HEK293 (cell line): ENCODE results near the gene FBLN2.

ENCODE experiments used
- CTCF ChIA-PET: fragments of 350-600 bp; formaldehyde crosslinking; extraction: SDS; loops from one replicate; lab custom pipeline; 2021; ENCODE audit warnings: antibody characterized with exemption; lab: Yijun Ruan, JAX
- POLR2A ChIA-PET: fragments of 300-600 bp; formaldehyde crosslinking; extraction: SDS; loops from one replicate; lab custom pipeline; 2020; ENCODE audit warnings: antibody characterized with exemption, inconsistent platforms; lab: Yijun Ruan, JAX
- H3K27ac ChIP-seq: fragments of 200-500 bp; sonication (Bioruptor generic); 2 replicates; pipeline ENCODE4 v1.5.1; 2014; ENCODE audit warnings: low read depth, low read length, control low read depth, inconsistent platforms; ENCODE audit errors: extremely low read depth
- H3K36me3 ChIP-seq, 2 experiments: fragments of 200-500 bp in 1 of 2; sonication (Bioruptor generic) in 1 of 2; 1 replicate in 1 of 2; 2 replicates in 1 of 2; pipeline ENCODE4 v1.5.1; 2014 to 2017; ENCODE audit warnings: inconsistent platforms in 2 of 2, low read length in 2 of 2; ENCODE audit not compliant: control insufficient read depth in 2 of 2, insufficient read depth in 1 of 2
- H3K4me1 ChIP-seq: fragments of 200-500 bp; sonication (Bioruptor generic); 2 replicates; pipeline ENCODE4 v1.5.1; 2014; ENCODE audit warnings: mild to moderate bottlenecking, low read length, inconsistent platforms; ENCODE audit not compliant: control insufficient read depth, insufficient read depth
- H3K4me3 ChIP-seq: 2 replicates; pipeline ENCODE4 v1.5.1; 2011; ENCODE audit warnings: low read depth, mild to moderate bottlenecking, control low read depth, low read length, moderate library complexity
- H3K9me3 ChIP-seq: fragments of 200-500 bp; sonication (Bioruptor generic); 2 replicates; pipeline ENCODE4 v1.5.1; 2014; ENCODE audit warnings: low read depth, low read length, inconsistent platforms; ENCODE audit not compliant: control insufficient read depth, insufficient read depth
- BCL11A ChIP-seq: fragments of 450-650 bp; formaldehyde crosslinking; IDR thresholded peaks from 2 replicates; pipeline ENCODE4 v1.5.1; 2016; ENCODE audit warnings: low read depth, missing biosample characterization, missing genetic modification characterization
- GFI1B ChIP-seq: fragments of 450-650 bp; formaldehyde crosslinking; IDR thresholded peaks from 2 replicates; pipeline ENCODE4 v1.5.1; 2016; ENCODE audit warnings: missing biosample characterization, missing genetic modification characterization
- GLIS2 ChIP-seq: fragments of 450-650 bp; formaldehyde crosslinking; IDR thresholded peaks from 2 replicates; pipeline ENCODE4 v1.5.1; 2016; ENCODE audit warnings: missing biosample characterization, missing genetic modification characterization
- KLF9 ChIP-seq: fragments of 450-650 bp; formaldehyde crosslinking; IDR thresholded peaks from 2 replicates; pipeline ENCODE4 v1.5.1; 2016; ENCODE audit warnings: missing biosample characterization, missing genetic modification characterization, low read depth
- SCRT1 ChIP-seq: fragments of 450-650 bp; formaldehyde crosslinking; IDR thresholded peaks from 2 replicates; pipeline ENCODE4 v1.5.1; 2016; ENCODE audit warnings: missing biosample characterization, missing genetic modification characterization, borderline replicate concordance
- SCRT2 ChIP-seq: fragments of 450-650 bp; formaldehyde crosslinking; IDR thresholded peaks from 2 replicates; pipeline ENCODE4 v1.5.1; 2016; ENCODE audit warnings: missing biosample characterization, missing genetic modification characterization
- ZBTB17 ChIP-seq: fragments of 450-650 bp; formaldehyde crosslinking; IDR thresholded peaks from 2 replicates; pipeline ENCODE4 v1.5.1; 2016; ENCODE audit warnings: missing biosample characterization, missing genetic modification characterization
- ZFP37 ChIP-seq: fragments of 450-650 bp; formaldehyde crosslinking; IDR thresholded peaks from 2 replicates; pipeline ENCODE4 v1.5.1; 2016; ENCODE audit warnings: missing biosample characterization, missing genetic modification characterization
- ZNF146 ChIP-seq: fragments of 450-650 bp; formaldehyde crosslinking; IDR thresholded peaks from 2 replicates; pipeline ENCODE4 v1.5.1; 2016; ENCODE audit warnings: missing biosample characterization, missing genetic modification characterization
- ZNF169 ChIP-seq: fragments of 450-650 bp; formaldehyde crosslinking; IDR thresholded peaks from 2 replicates; pipeline ENCODE4 v1.5.1; 2016; ENCODE audit warnings: missing biosample characterization, missing genetic modification characterization
- ZNF423 ChIP-seq: fragments of 450-650 bp; formaldehyde crosslinking; IDR thresholded peaks from 2 replicates; pipeline ENCODE4 v1.5.1; 2016; ENCODE audit warnings: missing biosample characterization, missing genetic modification characterization
- ZNF426 ChIP-seq: fragments of 450-650 bp; formaldehyde crosslinking; IDR thresholded peaks from 2 replicates; pipeline ENCODE4 v1.5.1; 2017; ENCODE audit warnings: missing biosample characterization, missing genetic modification characterization, mild to moderate bottlenecking, inconsistent platforms, moderate library complexity
- ZNF521 ChIP-seq: fragments of 450-650 bp; formaldehyde crosslinking; IDR thresholded peaks from 2 replicates; pipeline ENCODE4 v1.5.1; 2017; ENCODE audit warnings: missing biosample characterization, mild to moderate bottlenecking, missing genetic modification characterization
- ZNF629 ChIP-seq: fragments of 450-650 bp; formaldehyde crosslinking; IDR thresholded peaks from 2 replicates; pipeline ENCODE4 v1.5.1; 2017; ENCODE audit warnings: missing biosample characterization, missing genetic modification characterization
- ZNF664 ChIP-seq: fragments of 450-650 bp; formaldehyde crosslinking; IDR thresholded peaks from 2 replicates; pipeline ENCODE4 v1.5.1; 2016; ENCODE audit warnings: missing biosample characterization, missing genetic modification characterization
- ZNF837 ChIP-seq: fragments of 450-650 bp; formaldehyde crosslinking; IDR thresholded peaks from 2 replicates; pipeline ENCODE4 v1.5.1; 2016; ENCODE audit warnings: missing biosample characterization, missing genetic modification characterization
- TF ChIP-seq, protein P1 (sequence below): fragments of 450-650 bp; formaldehyde crosslinking; IDR thresholded peaks from 2 replicates; pipeline ENCODE4 v1.5.1; 2016; ENCODE audit warnings: missing biosample characterization, missing genetic modification characterization

The FBLN2 gene

DNA sequence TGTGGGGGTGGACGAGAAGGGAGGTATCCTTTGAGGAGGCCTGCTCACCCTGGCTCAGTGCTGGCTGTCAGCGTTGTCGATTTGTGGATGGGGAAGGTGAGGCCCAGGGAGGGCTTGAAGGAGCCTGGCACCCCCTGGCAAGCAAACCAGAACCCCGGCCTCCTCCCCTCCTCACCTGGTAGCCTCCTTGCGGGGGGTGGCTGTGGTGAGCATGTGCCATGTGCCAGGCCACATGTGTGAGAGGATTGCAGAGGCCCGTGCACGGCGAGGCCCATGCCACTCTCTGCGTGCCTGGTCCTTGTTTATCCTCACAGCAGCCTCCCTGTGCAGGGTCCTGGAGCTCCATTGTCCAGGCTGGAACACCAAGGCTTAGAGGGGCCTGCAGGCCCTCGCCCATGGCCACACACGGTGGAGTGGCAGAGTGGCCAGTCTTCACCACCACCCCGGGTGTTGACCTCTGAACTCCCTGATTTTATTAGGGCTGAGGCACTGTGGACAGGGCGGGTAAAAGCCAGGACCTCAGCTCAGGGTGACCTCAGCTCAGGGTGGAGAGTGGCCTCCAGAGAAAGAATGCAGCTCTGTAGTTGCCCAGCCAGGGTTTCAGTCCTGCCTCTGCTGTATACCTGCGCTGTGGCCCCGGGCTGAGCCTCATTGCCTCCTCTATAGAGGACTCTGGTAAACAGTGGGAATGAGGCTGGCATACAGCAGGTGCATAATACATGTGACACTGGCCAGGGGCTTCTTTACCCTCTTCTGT is 39.7 kb upstream of the FBLN2 start:
- Histone ChIP-seq H3K36me3 (no peaks in the 10 kb centered on the region), H3K9me3 (no peaks in the 10 kb centered on the region), H3K4me3 (no peak overlapping the region), H3K4me1 (peaks cover 6% of the 10 kb centered on the region; the same call in 1 of the 2 replicates), H3K27ac (no peak overlapping the region)
- POLR2A ChIA-PET, result no interaction called here
- CTCF ChIA-PET, result interaction anchor here (1.3 to 3.4 kb wide), 2 partner anchors 13 to 140 kb away, joined by 3 to 20 read pairs; no protein-coding TSS in a partner anchor
- TF ChIP-seq ZNF426 (tag by site-specific recombination) (no peak), GLIS2 (tag by site-specific recombination) (0 out of 2 replicates have a peak, but pooled peaks have one; percentile 13)

DNA sequence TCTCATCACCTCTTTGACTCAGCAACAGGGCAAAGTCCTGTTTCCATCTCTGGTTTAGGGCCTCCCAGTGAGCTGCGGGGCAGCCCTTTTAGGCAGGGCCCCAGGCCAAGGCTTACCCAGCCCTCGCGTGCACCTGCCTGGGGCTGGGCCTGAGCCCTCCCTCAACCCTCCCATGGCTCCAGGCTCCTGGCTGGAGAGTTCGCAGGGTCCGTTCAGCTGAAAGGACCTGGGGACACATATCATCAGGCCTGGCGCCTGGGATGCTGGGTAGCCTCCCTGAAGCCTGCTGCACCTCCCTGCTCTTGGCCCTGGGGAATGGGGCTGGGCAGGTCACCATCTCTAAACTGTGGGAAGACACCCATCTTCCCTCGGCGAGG is 39.1 kb upstream of the FBLN2 start:
- ChIA-PET CTCF (interaction anchor here (0.6 kb wide), 1 partner anchor 77 kb away, joined by 5 read pairs; no protein-coding TSS in a partner anchor), POLR2A (no interaction called here)
- no peak overlapping the region for H3K27ac ChIP-seq

DNA sequence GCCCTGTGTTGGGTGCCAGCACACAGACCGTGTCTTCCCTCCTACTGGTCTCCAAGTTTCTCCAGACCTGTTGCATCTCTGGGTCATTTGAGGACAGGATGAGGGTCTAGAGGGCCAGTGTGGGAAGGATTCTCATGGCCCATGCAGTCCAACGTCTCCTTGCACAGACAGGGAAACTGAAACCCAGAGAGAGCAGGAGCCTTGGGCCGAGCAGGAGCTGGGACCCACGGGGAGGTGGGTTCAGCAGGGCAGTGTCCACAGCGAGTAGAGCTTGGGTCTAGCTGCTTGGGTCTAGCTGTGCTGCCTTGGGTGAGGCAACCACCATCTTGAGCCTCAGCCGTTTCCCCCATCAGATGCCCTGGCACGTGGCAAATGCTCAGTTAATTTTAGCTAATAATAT is 36.5 kb upstream of the FBLN2 start:
- no peak overlapping the region for H3K27ac ChIP-seq

More for the DNA sequence above, 39.1 kb upstream of the FBLN2 start:
- Histone ChIP-seq H3K9me3 (no peaks in the 10 kb centered on the region), H3K36me3 (no peaks in the 10 kb centered on the region), H3K4me1 (peaks cover 6% of the 10 kb centered on the region; the same call in 1 of the 2 replicates), H3K4me3 (no peak overlapping the region)
- TF ChIP-seq, protein P1, sequence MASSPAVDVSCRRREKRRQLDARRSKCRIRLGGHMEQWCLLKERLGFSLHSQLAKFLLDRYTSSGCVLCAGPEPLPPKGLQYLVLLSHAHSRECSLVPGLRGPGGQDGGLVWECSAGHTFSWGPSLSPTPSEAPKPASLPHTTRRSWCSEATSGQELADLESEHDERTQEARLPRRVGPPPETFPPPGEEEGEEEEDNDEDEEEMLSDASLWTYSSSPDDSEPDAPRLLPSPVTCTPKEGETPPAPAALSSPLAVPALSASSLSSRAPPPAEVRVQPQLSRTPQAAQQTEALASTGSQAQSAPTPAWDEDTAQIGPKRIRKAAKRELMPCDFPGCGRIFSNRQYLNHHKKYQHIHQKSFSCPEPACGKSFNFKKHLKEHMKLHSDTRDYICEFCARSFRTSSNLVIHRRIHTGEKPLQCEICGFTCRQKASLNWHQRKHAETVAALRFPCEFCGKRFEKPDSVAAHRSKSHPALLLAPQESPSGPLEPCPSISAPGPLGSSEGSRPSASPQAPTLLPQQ, result no peak
- TF ChIP-seq ZNF521 (tag by site-specific recombination), result no peak
- no peak for TF ChIP-seq ZNF837
- TF ChIP-seq ZBTB17 (tag by site-specific recombination), result no peak
- no peak for TF ChIP-seq GFI1B
- no peak for TF ChIP-seq ZNF169 (tag by site-specific recombination)
- no peak for TF ChIP-seq BCL11A (tag by site-specific recombination)
- TF ChIP-seq ZNF629, result no peak
- TF ChIP-seq ZNF423, result no peak
- TF ChIP-seq ZFP37 (tag by site-specific recombination), result no peak

DNA sequence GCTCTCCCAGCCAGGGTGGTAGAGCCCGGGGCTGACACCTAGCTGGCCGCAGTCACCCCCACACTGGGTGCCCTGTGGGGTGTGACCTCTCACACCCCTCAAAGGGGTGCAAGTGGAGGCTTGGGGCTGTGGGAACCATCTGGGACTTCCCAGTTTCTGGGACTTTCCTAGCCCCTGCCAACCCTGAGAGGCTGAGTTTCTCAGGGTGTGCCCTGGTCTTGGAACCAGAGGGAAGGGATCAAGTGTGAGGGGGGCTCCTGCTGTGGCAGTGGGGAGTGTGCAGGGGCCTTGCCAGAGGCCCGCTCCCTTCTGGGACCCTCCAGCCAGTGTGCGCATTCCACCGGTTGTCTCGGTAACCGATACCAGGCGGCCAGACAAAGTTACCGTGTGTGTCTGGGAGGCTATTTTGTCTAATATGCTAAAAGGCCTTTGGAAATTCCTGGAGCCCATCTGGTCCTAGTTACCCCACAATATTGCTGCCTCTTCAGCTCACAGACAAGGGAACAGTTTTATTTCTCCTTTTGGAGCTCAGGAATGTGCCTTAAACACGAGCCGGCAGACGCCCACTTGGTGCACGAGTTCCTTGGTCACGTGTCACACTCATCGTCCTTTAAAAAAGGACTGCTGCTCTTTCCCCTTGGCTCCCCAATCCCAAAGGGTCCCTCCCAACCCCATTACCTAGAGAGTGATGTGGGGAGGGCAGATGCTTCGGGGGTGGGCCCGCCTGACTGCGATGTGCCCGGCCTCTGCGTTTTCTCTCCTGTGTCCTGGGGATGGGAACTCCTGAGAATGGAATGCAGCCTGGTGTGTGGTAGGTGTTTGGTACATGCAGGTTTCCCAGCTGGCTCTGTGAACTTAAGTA is 35.6 kb upstream of the FBLN2 start:
- POLR2A ChIA-PET, result no interaction called here

More for the DNA sequence above, 36.5 kb upstream of the FBLN2 start:
- H3K4me3 ChIP-seq, result no peak overlapping the region
- no peaks in the 10 kb centered on the region for H3K36me3 ChIP-seq
- CTCF ChIA-PET, result no interaction called here
- TF ChIP-seq SCRT1 (0 out of 2 replicates have a peak, but pooled peaks have one; percentile 23), KLF9 (no peak), SCRT2 (tag by site-specific recombination) (peak; percentile 75)
- POLR2A ChIA-PET, result no interaction called here
- H3K9me3 ChIP-seq, result no peaks in the 10 kb centered on the region
- H3K4me1 ChIP-seq, result peaks cover 6% of the 10 kb centered on the region; the same call in 1 of the 2 replicates

More for the DNA sequence above, 35.6 kb upstream of the FBLN2 start:
- H3K9me3 ChIP-seq, result no peaks in the 10 kb centered on the region
- TF ChIP-seq ZNF664 (no peak), ZNF146 (no peak)
- TF ChIP-seq, all 188 proteins: peak for 0
- Histone ChIP-seq H3K4me3 (no peak overlapping the region), H3K27ac (no peak overlapping the region), H3K4me1 (no peaks in the 10 kb centered on the region), H3K36me3 (no peaks in the 10 kb centered on the region)
- CTCF ChIA-PET, result interaction anchor here (0.7 to 2.3 kb wide), 2 partner anchors 17 to 18 kb away, joined by 3 to 8 read pairs; no protein-coding TSS in a partner anchor
